ENCODE measurements around the gene PRPSAP1.
"Not testable (repeated sequence)": the region's sequence is repeated elsewhere in the genome, so short reads cannot be mapped to it uniquely, and the experiment has no call there.

PRPSAP1 gene

DNA sequence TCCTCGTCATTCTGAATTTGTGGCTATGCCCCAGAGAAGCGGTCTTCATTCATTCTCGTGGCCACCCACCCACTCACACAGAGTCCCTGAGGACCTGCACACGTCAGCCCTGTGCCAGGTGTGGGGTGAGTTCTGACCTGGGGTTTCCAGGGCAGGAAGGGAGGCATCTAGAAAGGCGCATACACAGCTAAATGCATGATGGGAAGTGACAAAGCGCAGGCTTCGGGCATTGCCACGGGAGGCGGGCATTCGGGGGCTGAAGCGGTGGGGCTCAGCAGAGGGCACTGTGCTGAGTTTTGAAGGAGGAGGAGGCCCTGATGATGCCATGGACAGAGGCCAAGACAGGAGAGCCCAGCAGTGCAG, 77.7 kb downstream of the PRPSAP1 start:
- no peak for DNase-seq

DNA sequence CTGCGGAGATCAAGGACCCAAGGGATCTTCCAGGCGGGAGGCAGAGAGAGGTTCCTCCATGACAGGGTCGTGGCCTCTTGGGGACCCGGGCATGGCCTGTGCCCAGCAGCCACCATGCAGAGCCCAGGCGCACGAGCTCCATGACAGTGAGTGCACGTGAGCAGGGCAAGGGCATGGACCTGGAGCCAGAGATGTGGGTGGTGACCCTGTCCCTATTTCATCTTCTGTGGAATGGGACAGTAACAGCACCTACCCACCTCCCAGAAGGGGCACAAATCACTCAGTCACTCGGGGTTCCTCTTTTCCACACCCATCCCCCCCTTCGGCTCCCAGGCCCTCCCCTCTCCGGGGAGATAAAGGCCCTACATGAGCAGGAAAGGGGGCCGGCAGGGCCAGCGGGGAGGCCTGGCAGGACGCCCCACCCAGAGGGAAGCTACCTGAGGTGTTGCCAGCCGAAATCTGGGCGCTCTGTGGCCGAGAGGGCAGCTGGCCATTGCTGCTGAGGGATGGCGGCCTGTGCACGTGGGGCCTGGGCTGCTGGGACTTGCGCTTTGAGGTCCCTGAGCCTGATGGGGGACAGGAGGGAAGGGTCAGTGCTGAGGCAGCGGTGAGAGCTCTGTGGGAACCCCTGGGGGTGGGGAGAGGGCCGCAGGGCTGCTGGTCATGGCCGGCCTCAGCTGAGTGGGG, 78.2 kb downstream of the PRPSAP1 start:
- DNase-seq, result no peak

DNA sequence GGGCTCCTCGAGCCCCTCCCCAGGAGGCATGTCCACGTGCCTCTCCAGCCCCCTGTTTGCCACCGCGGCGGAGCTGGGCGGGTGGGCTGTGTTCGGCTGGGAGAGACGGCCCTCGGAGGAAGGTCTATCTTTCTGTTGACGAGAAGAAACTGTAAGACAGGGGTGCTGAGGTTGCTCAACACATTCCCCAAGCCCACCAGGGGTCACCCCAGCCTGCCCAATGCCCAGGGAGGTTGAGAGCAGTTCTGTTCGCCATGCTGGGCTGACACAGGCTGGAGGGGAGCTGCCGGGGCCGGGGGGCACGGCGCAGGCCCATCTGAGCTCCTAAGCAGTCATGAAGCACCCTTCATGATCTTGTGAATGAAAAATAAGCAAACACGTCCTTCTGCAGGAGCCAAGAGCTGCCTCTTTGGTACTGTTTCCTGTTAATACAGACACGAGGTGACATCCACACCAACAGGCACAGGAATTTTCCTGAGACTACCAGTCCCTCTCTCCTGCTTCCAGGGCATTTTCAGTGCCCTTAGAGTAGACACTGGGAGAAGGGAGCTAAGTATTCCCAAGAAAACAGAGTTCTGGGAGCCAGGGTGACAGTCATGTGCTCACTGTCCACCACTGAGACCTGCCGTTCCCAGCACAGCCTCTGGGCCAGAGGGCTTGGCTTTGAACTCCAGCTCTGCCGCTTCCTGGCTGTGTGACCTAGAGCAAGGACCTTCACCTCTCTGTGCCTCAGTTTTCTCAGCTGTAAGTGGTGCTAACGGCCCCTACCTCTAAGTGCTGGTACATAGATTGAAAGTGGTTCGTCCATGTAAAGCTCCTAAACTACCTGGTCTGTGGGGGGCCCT, 79.4 kb downstream of the PRPSAP1 start:
- no peak for DNase-seq

DNA sequence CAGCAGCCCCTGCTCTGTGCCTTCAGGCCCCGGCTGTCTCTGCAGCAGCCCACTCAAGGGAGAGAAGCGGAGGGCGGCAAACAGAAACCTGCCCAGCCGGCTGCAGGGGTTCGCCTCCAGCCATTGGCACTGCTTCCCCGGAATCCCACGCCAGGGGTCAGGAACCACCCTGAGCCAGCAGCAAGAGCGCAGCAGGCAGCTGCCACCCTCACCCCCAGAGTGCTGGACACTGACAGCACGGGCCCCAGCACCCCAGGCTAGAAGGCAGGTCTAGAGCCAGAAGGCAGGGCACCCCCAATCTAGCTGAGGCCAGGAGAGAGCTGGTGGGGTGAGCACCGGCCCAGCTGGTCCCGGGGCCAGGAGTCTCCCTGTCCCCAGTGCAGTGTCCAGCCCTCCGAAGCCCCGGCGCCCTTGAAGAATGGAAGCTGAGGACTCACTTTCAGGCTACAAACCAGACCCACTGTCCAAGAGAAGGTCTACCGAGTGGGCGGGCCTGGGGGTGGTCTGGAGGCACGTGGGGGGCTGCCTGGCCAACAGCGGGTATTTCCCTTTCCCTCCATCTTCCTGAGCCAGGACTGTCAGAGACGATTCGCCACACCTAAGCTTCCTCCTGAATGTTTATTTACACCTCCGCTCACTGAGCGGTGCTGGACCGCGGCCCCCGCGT, 80.1 kb downstream of the PRPSAP1 start:
- DNase-seq, result no peak

DNA sequence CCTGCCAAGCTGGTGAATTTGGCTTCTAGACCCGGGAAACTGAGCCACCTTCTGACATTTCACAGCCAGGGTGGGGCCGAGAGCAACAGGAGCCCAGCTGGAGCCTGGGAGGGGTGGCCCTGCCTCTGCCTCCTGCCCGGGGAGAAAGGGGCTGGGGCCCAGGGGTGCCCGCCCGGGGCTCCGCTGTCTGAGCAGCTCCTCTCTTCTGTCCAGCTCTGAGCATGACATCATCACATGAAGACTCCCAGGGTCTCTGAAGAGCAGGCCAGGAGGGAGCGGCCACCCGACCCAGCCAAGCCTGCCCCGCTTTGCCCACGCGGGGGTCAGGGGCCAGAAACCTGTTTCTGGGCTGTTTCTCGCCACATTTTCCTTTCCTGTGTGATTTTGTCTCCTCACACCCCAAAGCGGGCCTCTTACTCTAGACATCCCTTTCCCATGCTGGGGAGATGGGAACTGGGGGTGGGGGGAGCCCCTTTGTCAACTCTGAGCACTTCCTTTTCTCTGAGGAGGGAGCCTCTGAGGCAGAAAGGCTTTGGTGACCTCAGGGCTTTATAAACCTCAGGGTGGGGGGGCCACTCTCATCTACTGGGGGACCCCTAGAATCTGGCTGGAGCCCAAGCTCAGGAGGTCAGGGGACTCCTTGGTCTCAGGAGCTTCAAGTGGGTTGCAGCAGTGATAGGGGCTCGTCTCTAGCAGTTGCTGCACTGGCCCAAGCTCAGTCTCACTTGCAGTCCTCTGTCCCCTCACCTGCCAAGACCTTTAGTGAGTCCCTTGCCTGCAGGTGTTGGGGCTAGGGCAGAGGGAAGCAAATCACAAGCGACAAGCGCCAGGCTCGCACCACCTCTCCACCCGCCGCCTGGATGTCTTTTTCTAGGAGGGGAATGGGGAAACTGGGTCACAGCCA, 80.9 kb downstream of the PRPSAP1 start:
- peak; percentile 48 for DNase-seq

DNA sequence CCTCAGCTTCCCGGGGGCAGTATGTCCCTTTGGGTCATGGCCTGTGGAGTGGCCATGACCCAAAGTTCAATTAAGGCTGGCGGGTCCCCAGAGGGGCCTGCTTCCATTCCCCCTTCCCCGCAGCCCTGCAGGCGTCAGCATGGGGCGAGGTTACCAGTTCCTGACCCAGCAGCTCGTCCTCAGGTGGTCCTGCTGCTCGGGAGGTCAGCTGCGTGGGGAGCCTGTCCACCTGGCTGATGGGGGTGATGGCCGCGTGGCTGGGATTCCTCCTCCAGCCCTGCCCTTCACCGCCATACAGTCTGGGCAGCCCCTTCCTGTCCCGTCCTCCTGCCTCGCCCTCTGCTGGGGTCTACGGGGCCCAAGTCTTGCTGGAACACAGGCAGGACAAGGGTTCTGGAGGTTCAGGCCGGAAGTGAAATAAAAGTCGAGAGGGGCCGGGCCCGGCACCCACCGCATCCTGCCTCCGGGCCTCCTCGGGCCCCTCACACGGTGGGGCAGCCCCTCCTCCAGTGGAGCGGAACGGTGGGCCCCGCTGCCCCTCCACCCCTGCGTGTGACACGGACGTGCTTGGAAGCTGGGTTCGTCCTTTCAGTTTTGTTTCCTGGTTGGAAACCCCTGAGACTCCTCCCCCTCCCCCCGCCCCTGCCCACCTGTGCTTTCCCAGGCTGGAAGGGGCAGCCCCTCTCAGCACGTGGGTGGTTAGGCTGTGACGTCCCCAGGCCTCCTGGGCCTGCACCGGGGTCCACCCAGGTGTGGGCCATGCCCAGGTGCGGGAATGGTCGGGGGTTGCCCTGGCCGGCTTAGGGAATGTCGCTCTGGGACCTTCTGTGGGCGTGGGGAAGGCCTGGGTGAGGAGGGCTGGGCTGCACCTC, 81.8 kb downstream of the PRPSAP1 start:
- DNase-seq, result peak; percentile 90

DNA sequence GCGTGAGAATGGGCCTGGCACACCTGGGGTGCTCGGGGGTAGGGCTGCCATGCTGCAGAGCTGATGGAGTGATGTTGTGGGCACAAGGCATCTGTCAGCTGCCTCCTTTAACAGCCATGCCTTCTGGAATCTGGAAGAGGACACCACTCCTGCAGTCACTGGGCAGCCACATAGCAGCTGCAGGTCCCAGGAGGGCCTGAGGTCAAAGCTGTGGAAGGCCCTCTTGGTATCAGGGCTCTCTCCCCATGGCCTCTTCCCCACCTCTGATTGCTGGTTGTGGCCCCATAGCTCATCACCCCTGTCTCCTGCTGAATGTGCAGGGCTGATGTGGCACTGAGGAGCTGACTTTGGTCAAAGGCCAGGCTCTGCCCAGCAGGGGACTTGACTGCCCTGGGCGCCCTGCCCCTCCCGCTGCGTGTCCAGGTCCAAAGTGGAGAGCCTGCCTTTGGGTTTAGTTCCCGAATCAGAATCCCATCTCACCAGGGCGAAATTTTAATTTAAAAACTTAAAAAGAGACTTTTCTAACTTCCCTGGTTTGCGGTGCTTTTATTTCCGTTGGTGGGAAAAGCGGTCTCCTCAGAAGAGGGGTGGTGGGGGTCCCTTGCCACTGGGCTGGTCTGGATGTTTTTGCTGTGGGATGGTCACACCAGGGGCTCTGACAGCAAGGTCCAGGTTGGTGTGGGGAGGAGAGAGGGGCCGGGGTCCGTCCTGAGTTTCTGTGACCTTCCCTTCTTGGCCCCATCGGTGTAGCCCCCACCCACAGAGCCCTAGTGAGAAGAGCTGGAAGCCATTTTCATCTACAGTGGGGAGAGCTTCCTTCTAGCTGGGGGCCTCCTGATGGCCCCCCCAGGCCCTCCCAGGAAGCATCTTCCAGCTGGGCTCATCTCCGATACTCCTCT, 82.7 kb downstream of the PRPSAP1 start:
- no peak for DNase-seq

DNA sequence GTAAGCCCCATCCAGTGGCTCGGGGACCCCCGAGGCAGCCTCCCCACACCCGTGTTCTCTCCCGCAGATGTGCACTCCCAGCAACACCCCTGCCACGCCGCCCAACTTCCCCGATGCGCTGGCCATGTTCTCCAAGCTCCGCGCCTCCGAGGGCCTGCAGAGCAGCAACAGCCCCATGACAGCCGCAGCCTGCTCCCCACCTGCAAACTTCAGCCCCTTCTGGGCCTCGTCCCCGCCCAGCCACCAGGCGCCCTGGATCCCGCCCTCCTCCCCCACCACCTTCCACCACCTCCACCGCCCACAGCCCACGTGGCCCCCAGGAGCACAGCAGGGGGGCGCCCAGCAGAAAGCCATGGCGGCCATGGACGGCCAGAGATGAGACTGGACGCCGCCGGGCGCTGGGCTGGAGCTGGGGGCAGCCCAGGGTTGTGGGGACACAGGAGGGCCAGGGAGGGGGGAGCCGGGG, 83.6 kb downstream of the PRPSAP1 start:
- DNase-seq, result no peak

DNA sequence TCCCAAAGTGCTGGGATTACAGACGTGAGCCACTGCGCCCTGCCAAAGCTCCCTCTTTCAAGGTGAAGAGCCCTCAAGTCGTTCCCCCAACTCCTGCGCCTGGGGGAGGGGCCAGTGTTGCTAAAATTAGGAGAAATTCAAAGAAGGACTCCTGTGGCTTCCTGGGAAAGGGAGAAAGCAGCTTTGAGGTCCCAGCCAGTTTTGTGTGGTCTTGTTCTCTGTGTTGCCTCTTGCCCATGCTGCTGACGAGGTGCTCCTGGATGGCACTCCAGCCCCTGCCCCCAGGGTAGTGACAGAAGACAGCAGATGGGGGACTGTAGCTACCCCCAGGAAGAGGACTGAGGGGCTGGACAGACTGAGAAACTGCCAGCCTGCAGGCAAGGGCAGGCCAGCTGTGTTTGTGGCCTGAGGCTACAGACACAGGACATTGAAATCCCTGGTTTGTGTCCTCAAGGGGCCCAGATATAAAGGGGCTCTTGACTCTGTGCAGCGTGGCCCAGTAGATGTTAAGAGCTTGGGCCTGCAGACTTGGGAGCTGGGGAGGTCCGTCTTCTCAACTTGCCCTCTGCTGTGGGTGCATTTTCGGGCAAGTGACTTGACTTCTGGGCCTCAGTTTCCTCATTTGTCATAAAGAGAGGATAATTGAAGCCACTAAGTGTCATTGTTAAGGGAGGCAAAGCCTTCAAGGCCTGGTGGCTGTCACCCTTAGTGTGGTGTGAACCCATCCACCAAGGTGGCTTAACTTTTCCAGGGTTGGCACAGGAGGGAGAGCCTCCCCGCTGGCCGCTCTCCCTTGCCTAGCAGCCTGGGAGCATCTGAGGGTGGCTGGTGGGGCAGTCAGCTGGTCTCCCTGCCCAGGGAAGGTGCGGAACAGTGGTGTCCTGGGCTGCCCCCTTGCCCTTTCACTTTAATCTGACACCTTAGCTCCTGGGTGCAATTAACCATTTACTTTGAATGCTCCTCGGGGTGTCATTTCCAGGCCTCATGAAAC, 84.4 kb downstream of the PRPSAP1 start:
- DNase-seq, result no peak

DNA sequence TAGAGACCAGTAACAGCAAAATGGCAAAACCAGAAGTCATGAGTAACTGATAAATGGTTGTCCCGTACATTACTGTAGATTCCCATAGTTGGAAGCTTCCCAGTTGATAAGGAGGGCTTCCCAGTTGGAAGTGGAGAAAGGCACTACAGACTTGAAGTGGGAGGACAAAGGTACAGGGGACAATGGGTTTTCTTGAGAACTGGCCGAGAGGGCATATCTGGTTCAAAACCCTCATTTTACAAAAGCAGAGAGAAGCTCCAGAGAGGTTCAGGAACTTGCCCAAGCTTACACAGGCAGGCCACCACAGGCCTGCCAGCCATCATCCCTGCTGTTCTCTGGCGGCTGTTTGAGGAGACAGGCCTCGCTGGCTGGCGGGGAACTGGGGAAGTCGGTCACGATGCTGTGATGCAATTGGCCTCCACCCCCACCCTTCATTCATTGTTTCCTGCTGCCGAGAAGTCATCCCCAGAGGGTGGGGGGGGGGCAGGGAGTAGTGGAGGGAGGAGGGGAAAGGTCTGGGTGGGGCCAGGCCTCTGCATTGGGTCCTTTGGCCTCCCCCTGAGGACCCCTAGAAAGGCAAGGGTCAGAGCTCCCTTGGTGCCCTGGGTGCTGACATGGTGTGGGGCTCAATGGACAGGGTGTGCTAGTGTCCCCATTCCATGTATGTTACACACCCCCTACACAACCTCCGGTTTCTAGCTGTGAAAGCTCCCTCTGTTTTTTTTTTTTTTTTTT, 85.5 kb downstream of the PRPSAP1 start:
- peak; percentile 84 for DNase-seq

DNA sequence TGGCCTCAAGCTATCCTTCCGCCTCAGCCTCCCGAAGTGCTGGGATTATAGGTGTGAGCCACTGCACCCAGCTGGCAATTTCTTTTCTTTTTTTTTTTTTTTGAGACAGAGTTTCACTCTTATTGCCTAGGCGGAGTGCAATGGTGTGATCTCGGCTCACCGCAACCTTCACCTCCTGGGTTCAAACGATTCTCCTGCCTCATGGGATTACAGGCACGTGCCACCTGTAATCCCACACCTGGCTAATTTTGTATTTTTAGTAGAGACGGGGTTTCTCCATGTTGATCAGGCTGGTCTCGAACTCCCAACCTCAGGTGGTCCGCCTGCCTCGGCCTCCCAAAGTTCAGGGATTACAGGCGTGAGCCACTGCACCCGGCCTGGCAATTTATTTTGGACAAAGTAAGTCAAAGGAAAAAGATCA, 86.1 kb downstream of the PRPSAP1 start:
- not testable (repeated sequence) for DNase-seq

DNA sequence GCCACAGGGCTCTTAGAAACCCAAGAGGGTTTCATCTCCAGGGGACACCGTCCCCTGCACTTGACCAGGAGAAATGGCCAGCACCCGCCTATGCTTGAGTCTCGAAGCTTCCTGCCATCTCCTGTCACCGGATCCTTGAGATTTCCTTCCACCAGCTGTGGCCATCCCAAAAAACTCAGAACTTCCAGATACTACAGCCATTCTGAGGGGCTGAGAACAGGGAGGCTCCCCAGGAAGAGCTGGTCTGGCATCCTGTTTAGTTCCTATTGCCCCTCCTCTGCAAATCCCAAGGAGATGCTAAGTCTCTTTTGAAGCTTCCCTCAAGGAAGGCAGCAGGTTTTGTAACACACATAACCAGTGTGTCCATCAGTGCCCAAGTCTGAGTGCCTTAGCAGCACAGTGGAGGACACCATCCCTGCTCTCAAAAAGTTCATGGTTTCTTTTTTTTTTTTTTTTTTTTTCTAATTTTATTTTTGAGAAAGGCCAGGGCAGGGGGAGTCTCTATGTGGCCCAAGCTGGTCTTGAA, 86.6 kb downstream of the PRPSAP1 start:
- no peak for DNase-seq

DNA sequence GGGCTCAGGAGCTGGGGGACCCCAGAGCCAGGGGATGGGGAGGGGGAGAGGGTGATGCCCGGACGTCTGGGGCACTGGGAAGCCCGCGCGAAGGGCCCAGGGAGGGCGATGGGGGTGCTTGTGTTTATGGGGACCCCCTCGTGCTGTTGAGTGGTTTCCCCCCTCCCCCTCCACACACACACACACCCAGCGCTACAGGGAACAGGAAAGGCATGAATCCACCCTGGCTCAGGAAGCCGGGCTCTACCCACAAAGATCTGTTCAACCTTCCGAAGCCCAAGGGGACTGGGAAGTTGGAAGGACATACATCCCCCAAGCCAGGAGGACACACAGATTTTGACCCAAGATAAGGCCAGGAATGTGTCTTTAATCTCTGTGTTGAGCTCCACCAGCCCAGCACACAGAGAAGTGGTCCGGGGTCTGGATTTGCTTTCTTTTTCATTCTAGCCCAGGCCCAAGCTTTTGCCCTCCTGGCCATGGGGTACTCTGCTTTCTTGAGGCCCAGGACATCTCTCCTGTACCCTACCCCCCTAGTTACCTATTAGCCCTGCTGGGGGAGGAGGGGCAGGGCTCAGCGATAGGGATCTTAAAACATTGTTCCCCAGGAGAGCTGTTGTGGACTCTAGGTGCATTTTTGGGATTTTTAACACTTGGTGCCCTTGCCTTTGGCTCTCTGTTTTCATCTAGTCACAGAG, 87.3 kb downstream of the PRPSAP1 start:
- DNase-seq, result no peak

DNA sequence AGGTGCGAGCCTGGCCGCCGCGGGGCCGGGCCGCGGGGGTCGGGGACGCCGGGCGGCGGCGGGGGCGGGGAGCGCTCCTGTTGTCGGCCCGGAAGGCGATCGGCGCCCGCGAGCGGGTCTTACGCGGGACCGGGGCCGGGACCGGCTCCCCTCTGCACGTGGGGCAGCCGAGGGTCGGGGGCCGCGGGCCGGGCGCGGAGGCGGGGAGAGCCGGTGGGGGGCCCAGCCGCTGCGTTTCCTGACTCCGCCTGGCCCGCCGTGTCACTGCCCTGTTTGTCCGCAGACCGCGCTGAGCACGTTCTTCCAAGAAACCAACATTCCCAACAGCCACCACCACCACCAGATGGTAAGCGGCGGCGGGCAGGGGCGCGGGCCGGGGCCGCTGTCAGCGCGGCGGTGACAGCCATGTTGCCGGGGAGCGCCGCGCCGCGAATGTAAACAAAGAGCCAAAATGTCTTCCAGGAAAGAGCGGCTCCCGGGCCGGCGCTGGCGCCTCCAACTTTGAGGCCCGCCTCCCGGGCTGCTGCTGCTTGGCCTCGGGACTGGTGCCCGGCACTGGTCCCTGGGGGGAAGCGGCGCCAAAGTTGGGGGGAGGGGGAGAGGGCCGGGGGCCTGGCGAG, 88.0 kb downstream of the PRPSAP1 start:
- no peak for DNase-seq

DNA sequence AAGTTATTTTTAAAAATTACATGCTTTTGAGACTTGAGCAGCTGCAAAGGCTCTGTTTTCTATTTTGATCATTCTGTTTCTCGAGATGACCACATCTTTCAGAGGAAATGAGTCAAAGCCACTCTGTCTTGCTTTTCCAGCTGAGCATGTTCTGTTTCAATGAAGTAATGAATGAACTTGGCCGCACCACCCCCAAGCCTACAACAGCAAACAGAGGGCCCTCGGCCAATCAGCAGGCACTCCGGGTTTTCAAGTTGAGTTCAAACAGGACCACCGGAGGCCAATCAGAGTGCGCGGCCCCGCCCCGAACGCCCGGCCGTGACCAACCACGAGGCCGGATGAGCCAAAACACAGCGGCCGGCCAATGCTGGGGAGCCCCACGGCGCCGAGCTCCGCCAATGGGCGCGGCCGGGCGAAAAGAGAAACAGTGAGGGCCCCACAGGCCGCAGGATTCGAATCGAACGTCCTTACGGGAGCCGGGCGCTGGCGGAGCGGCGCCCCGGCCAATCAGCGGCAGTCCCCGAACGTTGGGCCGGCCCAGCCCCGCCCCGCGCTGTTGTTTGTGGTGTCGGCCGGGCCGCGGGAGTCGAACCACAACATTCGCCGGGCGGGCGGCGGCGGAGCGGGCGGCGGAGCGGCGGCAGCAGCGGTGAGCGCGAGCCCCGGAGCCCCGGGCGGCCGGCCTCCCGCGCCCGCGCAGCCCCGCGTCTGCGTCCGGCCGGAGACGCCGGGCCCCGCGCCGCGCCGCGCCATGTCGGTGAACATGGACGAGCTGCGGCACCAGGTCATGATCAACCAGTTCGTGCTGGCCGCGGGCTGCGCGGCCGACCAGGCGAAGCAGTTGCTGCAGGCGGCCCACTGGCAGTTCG, 88.7 kb downstream of the PRPSAP1 start, which contains the start of gene UBALD2:
Gene UBALD2, plus strand, starts transcription at position 594 of the 869 bp plus-strand sequence. Its CDS starts 158 bp downstream, at position 752.
- DNase-seq, result peak; percentile 98

DNA sequence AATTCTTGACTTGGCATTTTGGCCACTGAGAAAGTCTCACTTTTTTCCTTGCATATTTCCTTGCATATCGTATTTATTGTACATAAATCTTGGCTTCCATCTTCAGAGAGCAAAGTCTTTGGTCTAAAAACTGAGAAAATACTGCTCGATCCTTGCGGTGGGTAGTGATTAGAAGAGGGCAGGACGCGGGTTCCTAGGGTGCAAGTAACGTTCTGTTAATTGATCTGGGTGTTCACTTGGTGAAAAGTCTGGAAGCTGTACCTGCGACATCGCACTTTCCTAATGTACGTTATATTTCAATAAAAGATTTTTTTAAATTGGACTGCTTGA, 89.3 kb downstream of the PRPSAP1 start:
- DNase-seq, result no peak

Data from CD4-positive, alpha-beta T cell treated with Interferon gamma for 1 hour (primary cell).